CD4-positive, alpha-beta T cell treated with Interferon gamma for 1 hour (primary cell): ENCODE measurements around the gene AHNAK2.
"Not testable (repeated sequence)": the region's sequence is repeated elsewhere in the genome, so short reads cannot be mapped to it uniquely, and the experiment has no call there.

ENCODE experiments used
- DNase-seq: peaks from one replicate; pipeline ENCODE4 v3.0.0-alpha.2; 2020

The AHNAK2 gene

DNA sequence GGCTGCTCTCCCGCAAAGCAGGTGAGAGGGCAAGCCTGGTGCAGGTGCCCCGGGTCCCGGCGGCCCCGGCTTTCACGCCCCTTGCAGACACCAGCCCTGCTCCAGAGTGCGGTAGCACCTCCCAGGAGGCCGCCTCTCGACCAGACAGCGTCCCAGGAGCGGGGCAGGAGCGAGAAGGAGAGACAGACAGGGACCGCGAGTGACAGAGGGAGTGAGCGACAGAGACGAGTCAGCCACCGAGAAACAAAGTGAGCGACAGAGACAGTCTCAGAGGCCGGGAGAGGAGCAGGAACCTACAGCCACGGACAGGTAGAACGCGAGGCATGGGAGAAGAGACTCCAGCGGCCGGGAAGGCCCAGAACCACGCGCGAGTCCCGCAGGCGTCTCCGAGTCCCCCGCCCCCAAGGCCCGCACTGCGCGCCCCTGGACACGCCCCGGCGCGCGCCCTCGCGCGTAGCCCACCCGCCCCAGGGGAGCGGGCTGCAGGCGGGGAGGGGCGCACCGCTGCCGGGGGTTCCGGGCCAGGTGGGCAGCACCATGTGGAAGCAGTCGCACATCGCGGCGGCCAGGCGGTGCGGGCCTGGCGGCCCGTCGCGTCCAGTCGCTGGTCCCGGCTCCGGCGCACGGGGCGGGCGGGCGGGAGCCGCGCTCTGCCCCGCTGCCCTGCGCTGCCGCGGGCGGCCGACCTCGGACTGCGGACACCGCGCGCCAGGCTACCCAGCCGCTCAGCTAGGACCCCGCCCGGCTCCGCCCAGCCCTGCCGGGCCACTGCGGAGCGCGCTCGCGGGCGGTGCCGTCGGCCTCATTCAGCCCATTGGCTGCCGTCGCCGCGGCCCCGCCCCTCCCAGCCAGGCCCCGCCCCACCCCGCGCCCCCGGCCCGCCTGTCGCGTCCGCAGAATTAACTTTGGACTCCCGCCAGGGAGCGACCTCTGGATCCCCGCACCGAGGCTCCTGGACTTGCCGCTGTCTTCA lies at the start of gene AHNAK2:
Gene AHNAK2 (minus strand): TSS at position 694 of the 973 bp plus-strand sequence. CDS start 137 bp downstream, at position 557.
- peak; percentile 56 for DNase-seq

DNA sequence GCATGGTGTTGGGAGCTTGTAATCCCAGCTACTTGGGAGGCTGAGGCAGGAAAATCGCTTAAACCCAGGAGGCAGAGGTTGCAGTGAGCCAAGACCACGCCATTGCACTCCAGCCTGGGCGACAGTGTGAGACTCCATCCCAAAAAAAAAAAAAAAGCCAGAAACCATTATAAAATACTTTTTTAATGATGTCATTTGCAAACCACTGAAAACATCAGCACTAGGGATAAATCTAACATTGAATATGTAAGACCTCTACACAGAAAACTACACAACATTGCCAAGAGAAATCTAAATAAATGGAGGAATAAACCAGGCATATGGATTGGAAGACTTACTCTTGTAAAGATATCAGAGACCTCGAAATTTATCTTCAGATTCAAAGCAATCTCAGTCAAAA lies 49.5 kb upstream of the AHNAK2 start:
- not testable (repeated sequence) for DNase-seq

DNA sequence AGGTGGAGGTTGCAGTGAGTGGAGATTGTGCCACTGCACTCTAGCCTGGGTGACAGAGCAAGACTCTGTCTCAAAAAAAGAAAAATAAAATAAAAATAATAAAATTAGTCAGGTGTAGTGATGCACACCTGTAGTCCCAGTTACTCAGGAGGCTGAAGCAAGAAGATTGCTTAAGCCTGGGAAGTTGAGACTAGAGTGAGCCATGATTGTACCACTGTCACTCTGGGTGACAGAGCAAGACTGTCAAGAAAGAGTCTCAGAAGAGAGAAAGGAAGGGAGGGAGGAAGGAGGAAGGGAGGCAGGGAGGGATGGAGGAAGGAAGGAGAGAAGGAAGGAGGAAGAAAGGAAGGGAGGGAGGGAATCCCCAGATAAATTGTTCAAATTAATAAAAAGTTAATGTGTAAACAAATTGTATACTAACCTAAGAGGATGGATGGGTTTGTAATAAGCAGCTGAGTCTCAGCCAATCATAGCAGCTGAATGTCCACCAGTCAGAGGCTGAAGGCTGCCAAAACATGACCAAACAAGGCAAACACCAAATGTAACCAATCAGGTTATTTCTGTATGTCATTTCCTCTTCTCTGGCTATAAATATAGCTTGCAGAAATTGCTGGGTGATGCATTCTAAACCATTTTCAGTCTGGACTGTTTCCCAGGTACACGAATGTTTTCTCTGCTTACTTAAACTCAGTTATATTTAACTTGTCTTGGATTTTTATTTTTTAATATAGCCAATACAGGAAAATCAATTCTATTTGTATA lies 48.8 kb upstream of the AHNAK2 start:
- DNase-seq, result no peak

DNA sequence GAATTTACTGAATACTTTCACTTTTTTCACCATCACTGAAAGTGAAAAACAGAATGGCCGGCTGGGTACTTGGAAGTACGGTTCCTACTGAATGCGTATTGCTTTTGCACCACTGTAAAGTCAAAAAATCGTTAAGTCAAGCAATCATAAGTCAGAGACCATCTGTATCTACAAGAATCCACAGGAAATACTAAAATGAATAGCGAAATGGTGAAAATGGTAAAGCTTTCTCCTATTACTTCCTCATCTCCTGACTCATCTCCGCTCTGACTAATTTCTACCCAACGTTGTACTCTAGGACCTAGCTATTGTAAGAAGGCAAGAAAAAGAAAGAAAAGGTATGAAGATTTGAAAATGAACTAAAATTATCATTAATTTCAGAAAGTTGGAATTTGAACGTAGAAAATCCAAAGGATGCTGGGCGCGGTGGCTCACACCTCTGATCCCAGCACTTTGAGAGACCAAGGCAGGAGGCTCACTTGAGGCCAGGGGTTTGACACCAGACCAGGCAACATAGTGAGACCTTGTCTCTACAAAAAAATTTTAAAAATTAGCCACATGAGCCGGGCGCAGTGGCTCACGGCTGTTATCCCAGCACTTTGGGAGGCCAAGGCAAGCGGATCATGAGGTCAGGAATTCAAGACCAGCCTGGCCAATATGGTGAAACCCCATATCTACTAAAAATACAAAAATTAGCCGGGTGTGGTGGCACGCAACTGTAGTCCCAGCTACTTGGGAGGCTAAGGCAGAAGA lies 48.0 kb upstream of the AHNAK2 start:
- DNase-seq, result no peak

DNA sequence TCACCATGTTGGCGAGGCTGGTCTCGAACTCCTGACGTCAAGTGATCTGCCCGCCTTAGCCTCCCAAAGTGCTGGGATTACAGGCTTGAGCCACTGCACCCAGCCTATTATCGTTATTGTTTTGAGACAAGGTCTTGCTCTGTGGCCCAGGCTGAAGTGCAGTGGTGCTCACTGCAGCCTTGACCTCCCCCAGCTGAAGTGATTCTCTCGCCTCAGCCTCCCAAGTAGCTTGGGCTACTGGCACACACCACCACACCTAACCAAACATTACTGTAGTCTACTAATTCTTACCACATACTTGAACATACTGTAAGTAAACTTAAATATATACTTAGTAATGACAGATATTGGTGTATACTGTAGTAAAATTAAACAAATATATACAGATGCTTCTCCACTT lies 47.3 kb upstream of the AHNAK2 start:
- DNase-seq, result no peak

DNA sequence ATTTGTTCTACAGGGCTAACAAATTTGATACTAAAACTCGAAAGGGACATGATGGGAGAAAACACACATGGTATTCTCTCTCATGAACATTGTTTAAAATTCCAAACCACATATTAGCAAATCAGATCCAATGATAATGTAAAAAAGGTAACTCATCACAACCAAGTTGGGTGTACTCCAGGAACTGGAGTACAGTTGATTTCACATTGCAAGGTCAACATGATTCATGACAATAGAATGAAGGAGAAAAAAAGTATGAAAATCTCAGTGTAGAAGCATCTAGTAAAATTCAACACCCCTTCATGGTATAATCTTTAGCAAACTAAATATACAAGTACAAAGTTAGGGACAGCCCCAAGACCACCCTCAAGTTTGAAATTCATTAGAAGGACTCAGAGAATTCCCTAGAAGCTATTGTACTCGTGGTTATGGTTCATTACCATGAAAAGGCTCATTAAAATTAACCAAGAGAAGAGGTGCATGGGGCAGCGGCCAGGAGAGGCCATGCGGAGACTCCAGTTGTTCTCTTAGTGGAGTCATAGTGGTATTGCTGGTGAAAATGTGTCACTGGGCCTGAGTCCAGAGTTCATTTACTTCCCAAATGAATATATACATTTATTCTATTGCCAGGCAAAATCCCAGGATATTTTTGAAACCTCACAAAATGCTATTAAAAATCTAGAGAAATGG lies 45.8 kb upstream of the AHNAK2 start:
- no peak for DNase-seq

DNA sequence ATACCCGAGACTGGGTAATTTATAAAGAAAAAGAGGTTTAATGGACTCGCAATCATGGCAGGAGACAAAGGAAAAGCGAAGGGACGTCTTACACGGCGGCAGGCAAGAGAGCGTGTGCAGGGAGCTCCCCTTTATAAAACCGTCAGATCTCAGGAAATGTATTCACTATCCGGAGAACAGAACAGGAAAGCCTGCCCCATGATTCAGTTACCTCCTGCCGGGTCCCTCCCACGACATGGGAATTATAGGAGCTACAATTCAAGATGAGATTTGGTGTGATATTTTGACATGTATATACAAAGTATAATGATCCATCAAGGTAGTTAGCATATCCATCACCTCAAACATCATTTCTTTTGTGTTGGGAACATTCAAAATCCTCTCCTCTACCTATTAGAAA lies 45.0 kb upstream of the AHNAK2 start:
- DNase-seq, result no peak

DNA sequence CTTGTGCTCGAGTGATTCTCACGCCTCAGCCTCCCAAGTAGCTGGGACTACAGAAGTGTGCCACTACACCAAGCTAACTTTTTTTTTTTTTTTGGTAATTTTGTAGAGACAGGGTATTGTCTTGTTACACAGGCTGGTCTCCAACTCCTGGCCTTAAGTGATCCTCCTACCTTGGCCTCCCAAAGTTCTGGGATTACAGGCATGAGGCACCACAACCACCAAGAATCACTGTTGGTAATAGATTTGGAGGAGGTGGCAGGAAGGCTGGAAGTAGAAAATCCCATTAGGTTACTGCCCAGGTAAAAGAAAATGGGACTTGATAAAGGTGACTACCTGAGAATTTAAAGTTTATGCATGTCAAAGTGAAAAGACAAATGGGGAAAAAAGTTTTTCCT lies 44.1 kb upstream of the AHNAK2 start:
- DNase-seq, result no peak

DNA sequence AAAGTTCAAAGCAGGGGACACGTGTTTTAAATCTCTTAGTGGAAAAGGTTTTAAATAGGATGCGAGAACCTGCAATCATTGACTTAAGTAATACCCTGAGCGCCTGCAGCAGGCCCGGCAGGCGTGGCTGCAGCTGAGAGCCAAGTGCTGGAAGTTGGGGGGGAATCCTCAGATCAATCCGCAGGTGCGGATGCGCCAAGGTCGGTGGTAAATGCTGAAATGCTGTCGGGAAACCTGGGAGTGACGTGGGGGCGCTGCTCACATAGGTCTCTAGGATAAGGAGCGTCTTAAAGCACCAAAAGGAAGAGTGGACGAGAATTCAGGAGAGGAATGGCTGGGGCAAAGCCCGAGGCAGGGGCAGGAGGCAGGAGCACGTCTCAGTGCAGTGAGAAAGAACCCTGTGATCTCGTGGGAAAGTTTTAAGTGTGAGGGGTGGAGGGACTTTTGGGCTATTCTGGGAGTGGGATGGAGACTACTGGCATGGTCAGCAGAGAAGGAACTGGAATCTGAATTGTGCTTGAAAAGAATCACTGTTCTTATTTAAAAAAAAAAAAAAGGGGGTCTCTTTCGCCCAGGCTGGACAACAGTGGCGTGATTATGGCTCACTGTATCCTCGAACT lies 43.6 kb upstream of the AHNAK2 start:
- DNase-seq, result no peak

DNA sequence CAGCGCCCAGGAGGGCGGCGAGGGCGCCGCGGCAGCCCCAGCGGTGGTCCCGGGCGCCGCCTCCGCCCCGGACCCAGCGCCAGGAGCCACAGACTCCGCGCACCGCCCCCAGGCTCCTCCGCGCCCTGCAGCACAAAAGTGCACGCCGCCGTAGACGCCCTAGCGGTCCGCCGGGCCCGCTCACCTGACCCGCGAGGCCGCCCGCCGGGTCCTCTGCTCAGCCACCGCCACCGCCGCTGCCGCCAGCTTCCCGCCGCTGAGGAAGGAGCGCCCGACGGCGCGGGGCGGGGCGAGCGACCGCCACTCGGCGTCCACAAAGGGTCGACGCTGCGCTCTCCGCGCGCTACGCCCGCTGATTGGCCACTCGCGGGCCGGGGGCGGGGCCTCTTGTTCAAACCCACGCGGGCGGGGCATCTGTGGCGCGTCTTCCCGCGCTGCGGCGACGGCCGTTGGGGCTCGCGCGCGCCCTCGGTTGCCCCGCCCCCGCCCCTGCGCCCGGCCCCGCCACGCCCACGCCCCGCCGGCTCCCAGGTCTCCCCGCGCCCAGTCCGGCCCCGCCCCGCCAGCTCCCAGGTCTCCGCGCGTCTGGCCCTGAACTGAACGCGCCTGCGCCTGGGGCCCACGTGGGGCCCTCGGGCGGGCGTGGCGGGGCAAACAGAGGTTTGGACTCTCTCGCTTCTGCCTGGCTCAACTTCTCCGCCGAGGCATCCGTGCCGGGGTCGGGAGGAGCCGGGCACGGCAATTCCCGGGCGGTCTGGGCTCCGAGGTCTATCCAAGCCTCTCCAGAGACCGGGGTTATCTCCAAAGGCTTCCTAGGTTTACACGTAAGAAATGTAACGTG lies 42.9 kb upstream of the AHNAK2 start, which contains the start of gene CDCA4:
Gene CDCA4 (minus strand): TSS at position 269 of the 841 bp plus-strand sequence. CDS start 9,154 bp downstream, outside the sequence.
- DNase-seq, result peak; percentile 97

DNA sequence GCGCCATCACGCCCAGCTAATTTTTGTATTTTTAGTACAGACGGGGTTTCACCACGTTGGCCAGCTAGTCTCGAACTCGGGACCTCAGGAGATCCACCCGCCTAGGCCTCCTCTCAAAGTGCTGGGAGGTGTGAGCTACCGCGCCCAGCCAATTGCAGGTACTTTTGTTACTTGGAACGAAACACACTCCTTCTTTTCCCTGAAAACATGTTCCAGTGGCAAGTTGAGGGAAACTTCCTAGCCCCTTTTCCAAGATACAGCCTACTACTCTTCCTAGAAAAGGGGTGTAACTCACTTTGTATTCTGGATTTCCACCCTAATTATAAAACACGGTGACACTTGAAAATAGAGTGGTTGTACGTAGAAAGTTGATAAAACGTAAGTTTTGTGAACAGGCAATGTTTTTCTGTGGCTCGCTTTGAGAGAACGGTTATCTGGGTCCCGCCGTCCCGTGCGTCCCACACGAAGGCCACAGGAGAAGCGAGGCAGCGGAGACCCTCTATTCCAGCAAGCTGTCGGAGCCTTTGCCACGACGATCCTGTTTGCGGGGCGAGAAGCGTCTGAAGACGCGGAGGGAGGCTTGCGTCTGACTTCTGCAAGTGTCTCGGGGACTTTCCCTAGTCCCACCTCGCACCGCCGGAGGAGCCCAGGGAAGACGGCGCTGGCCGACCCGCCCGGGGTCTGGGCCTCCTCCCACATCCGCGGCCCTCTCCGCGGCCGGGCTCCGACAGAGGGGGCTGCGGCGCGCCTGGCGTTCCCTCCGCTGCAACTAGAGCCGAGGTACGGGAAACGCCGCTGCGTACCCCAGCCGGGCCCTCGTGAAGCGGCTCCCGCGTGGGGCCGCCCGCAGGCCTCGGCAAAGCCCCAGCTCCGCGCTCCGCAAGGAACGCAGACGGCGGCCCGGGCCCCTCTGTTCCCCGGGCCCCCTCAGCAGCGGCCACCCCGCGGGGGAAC lies 42.0 kb upstream of the AHNAK2 start:
- DNase-seq, result peak; percentile 64

DNA sequence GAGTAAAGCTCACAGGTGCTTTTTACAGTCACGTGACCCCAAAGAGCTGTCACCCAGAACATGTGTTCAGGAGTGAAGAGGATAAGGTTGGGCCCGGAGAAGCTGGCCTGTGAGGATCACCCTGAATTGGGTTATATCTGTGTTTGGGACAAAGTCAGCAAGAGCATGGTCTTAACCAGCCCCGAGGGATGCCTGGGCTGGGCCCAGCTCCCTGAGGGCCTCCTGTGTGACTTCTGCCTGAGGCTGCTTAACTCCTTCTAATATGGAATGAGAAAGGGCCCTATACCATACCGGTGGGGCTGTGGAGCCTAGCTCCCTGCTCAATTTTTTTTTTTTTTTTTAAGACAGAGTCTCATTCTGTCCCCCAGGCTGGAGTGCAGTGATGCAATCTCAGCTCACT lies 40.2 kb upstream of the AHNAK2 start:
- no peak for DNase-seq

DNA sequence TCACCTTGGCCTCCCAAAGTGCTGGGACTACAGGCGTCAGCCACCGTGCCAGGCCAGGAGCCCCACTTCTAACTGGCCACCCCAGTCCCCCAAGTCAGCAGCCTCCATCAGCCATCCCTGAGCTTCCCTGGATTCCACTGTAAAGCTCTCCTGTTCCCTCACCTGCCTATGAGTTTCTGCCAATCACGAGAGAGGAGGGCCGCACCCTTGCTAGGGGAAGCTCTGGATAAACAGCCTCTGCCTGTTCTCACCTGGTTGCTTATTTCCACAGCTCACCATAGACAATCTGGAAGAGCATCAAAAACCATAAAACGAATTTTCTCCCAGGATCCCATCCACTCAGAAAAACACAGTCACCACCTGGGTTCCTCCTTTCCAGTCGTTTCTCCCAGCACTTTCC lies 37.7 kb upstream of the AHNAK2 start:
- DNase-seq, result no peak

DNA sequence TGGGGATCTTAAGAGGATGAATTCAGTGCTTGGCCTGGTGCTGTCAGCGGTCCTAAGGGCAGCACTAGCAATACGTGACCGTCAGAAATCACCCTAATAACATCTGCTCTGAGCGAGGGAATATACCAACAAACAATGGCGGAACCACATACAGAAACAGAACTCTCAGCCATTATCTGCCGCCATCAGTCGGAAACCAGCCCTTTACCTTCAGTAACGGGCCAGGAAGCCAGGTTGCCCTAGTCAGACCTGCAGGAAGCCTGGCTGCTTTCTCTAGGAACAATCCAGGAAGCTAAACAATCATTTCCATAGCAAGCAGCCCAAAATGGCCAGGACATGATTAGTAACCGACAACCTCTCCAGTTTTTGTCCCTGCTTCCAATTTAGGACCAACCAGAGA lies 37.1 kb upstream of the AHNAK2 start:
- DNase-seq, result no peak

DNA sequence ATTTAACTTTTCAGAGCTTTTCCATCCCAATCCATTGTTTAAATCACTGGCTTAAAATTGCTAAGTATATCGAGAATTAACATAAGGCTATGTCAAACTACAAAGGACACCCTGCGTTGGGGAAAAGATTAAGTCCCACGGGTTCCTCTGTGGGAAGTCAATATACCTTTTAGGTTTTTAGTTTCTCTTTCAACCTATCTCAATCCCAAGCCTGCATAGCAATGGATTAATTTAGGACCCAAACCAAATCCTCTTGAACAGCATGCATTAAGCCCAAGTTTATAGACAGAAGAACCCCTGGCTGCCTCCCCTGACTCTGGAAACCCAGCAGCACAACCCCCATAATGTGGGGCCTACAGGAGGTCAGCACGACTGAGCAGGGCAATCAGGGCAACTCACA lies 36.5 kb upstream of the AHNAK2 start:
- no peak for DNase-seq

DNA sequence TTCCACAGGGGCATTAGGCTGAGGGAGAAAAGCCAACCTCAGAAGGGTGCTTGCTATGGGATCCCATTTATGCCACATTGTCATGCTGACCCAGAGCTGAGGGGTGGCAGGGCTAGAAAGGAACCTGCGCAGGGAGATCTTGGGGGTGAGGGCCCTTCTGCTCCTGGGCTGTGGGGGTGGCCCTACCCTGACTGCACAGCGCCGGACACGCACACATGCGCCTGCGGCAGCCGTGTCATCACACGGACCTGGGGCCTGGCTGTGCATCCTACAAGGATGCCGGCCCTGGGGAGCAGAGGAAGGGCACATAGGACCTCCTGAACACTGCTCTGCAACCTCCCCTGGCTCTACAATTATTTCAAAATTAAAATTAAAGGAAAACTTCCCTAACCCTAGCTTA lies 35.9 kb upstream of the AHNAK2 start:
- no peak for DNase-seq

DNA sequence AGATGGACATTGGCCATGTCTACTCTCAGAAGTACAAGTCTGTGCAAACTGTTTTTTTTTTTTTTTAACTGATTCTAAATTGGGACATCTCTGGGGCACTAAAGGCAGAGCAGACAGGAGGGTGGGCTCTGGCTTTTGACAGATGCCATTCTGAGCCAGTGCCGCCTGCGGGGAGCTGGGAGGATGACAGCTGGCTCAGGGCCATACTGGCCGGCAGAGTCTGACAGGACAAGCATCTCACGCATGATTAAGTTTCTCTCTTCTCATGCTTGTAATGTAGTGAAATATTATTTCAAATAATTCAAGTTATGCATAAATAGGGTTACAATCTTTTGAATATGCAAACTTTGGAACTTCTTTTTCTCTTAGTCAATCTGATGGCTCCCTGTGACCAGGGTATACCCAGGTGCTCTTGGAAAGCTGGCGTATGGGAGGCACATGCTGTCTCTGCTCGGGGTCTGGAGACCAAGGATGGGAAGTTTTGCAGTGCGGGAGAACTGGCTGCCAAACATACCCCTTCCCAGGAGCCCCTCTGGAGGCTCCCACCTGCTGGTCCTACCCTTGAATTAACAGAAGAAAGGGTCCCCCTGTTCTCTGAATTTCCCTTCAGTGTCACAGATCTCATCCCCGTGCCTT lies 35.1 kb upstream of the AHNAK2 start:
- DNase-seq, result no peak

DNA sequence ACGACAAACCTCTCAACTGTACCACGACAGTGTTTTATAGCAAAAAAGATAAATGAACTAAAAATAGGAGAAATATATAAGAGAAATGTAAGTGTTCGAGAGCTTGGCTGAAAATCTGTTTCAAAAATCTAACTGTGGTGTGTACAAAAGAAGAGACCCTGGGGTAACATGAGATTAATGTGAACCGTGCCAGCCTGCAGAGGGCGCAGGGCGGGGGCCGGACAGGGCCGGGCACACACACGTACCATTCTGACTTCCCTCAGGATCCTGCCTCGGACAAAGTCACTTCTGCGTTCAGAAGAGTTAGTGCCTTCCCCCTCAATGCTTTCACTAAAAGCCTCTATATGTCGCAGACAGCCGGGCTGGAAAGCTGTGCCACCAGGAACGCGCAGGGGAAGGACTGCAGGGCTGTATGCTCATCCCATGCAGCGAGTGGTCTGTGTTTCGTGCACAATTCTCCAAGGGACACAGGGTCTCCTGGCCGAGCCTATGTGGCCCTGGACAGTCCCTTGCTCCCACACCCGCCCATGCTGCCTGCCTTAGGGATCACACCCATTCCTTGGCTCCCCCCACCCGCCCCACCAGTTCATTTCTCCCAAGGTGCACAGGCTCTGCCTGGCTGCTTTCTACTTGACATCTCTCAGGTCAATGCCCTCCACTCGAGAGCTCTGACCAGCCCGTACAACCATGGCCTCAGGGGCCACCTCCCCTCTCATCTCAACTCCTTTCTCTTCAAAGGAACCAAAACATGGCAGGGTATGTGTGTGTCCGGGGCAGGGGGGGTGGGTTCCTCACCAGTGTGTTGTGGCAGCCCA lies 34.2 kb upstream of the AHNAK2 start:
- DNase-seq, result peak; percentile 13
